Nucleus accumbens (tissue), 56 donors: Measurements from ENCODE around the gene APMAP.

ENCODE experiments used
- DNase-seq, 56 donors: peaks; one replicate each; lab custom pipeline; 2025; lab: John Stamatoyannopoulos, UW

Gene APMAP

DNA sequence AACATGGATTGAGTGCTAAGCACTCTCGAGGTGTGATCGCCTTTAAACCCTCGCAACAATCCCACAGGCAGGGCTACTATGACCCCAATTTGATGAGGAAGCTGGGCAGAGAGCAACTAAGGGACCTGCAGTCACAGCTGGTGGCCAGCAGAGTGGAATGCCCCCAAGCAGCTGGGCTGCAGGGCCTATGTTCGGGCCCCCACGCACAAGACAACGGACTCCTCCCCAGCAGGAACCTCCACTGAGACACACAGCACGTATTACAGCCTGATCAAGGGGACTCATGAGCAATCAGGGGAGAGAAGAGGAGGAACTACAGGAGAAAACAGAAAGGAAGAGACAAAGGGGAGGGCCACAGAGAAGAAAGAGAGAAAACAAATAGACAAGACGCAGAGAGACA lies 21.8 kb downstream of the APMAP start:
- no peak for DNase-seq

DNA sequence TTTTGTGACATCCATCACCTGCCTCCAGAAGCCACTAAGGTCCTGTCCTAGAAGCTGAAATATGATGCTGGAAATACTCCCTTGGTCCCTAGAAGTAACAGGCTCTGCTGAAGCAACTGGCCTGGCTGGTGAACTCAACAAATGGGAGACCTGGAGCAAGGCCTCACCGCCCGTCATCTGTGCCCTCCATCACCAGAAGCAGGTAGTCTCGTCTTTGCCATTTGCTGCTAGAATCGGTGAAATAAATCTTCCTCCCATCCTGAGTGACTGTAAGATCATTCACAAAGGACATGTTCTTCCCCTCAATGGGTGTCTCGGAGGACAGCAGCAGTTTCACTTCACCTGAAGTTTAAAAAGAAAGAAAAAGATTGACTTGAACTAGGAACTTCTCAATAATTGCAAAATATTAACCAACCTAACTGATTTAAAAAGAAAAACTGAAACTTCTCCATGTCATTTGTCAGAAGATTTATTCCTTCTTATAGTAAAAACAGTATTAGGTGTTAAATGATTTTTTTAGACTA lies 22.5 kb downstream of the APMAP start:
- no peak for DNase-seq

DNA sequence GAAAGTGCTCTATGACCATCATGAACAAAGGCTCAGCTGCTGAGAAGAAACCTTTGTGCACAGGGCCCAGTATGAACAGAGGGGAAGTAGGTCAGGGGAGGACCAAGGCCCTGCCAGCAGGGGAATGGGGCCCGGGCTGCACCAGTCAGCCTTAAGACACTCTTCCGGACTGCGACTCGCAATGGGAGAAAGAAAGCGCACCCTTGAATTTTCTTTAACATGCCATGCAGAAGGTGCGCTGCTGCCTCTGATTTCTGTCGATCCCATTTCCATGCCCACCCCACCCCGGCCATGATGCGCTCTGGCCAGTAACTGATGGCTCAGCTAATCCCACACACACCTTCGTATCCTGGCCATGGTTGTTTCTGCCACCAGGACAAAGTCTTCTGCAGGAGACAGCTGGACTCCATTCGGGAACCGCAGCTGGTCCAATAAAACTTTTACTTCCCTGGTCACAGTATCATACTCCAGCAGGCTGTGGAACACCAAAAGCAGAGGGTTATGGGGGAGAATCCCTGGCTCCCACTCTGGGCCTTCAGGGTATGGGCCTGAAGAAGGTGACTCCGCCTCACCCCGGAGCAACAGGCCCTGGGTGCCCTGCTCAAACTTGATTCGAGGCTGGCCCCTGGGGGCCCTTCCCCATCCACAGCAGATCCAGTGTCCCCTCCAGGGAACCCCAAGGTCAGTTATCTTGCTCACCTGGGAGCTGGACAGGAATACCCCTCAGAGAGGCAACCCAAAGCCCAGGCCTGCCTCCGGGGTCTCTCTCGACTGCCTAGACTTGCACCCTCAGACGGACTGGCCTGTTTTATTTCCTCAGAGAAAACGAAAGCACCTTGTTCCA lies 23.1 kb downstream of the APMAP start:
- DNase-seq, result no peak

DNA sequence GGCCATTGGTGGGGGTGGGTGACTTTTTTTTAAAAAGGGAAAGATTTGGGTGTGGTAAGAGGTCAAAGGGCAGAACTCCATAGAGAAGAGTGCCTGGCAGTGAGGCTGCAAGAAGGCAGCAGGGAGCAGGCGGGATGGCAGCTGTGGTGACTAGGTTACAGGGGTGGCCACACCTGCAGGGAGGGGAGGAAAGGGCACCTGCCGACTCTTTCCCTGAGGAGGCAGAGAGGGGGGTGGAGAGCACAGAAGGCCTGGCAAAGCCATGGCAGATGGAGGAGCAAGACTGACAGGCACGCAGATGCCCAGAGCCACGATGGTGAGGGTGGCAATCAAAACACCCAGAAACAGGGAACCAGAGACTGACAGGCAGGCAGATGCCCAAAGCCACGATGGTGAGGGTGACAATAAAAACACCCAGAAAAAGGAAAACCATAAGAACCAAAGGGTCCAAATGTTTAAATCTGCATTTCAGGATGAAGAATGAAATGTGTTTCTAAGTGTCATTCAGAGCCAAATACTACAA lies 24.2 kb downstream of the APMAP start:
- no peak for DNase-seq

DNA sequence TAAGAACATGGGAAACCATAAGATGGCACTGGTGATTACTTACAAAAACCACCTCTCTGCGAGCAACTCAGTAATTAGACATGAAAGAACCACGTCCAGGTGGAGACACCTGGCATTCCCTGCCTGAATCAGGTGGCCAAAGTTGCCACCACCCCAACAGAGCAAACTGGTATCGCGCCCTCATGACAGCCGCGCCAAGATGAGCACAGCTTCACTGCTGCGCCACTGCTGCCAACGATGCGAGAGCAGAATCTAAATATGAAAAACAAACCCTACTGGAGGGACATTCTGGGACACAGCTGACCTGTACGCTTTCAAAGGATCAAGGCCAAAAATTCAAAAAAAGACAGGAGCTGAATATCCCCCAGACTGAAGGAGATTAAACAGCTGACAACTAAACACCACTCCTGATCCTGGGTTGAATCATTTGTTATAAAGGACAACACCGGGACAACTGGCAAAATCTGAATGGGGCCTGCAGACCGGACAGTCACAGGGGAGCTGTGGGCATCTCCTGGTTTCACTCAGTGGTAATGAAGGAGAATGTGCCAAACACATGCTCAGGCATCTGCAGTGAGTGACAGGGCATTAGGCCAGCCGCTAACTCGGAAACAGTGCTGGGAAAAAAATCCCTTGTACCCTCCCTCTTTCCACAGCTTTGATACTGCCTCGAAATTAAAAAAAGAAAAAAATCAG lies 26.1 kb downstream of the APMAP start:
- DNase-seq, result no peak

DNA sequence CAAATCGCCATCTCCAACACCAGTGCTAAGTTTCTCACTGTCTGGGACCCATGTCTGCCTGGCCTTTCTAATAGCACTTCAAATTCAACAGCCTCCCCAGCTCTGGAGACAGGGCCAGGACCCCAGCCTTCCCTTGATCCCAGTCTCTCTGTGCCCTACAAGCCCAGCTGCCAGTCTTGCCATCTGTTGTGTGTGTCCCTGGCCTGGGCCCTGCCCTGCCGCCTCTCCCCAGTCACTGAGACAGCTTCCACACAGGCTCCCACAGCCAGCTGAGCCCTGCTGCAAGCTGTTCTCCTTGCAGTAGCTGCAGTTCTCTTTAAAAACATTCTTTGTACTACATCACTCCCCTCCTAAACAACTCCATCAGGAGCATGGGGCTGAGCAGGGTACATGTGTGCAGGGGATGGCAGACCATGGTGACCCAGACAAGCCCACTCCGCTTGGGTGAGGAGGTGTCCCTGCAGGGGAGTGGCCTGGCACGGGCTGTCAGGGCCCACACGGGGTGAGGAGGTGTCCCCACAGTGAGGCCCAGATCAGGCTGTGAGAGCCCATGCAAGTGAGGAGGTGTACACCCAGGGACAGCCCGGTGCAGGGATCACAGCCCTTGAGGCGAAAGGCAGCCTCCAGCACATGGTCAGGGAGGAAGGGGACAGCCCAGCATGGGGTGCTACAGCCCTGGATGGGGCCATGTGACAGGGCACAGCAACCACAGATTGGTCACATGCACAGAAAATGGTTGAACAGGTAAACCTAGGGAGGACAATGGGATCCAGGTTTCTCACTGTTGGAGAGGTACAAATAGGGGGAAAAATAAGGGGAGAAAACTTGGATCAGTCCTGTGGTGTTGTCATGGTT lies 27.3 kb downstream of the APMAP start:
- DNase-seq, result no peak

DNA sequence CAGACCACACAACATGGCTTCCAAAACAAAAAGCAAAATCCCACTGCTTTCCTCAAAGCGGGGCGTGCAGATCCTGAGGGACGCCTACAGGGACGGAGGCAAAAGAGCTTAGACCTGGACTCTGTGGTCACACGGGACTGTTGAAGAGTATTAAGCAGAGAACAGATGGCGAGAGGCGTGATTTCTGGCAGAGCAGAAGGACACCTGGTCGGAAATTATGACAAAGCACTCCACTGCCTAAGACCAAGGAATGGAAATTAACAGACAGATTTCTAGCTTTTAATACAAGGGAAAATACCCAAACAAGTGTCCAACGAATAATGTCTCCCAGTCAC lies 28.1 kb downstream of the APMAP start:
- DNase-seq, result no peak

DNA sequence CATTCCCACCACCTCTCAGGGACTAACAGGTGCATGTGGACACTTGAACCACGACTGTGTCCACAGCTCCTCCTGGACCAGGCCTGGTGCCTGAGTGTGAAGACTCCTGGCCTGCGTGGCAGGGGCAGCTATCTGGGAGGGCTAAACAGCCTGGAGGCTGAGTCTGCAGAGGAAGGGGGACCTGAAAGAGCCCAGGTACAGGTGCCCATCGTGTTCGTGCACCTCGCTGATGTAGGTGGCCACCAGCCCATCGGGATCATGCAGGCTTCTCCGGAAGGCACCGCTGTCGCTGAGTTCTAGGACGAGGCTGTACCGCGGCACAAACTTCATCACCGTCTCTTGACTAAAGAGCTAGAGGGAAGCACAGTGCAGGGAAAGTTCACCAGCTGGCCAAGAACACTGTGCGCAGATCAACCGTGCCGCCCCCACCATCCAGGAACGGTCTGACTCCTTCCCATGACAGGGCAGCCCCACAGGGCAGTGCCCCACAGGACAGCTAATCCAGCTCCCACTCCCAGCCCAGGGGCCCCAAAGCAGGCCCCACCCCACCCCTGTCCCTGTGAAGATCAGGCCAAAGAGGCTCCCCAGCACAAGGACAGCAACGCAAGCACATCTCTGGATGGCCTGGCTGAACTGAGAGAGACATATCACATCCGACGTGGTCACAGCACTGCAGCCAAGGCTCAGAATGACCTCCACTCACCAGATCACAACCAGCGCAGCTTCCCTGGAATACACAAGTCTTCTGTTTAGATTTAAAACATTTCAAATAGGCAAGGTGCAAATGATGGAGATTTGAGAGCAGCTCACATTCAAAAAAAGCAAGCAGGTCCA lies 28.7 kb downstream of the APMAP start:
- no peak for DNase-seq

DNA sequence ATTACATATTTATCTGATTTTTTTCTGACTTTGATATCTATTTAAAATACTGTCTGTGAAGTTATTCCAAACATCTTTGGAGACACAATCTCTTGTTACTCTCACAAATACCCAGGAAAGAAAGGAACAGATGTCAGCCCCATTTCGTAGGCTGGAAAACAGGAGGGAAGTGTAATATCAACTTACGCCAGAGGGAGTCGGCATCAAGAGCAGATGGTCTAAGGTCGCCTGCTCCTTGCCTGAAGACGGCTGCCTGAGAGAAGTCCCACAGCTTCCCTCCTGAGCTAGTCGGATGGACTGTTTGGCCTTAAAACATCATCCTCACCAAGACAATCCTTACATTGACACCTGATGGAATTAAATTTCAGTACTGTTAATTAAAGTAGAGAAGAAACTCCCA lies 30.0 kb downstream of the APMAP start:
- no peak for DNase-seq

DNA sequence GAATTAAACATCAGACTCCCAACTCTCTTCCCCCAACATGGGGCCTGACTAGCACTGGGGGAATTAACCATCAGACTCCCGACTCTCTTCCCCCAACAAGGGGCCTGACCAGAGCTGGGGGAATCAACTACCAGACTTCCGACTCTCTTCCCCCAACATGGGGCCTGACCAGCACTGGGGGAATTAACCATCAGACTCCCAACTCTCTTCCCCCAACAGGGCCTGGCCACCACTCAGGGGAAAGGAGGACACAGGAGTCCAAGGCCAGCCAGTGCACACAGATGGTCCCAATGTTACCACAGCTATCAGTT lies 30.4 kb downstream of the APMAP start:
- DNase-seq, result no peak

DNA sequence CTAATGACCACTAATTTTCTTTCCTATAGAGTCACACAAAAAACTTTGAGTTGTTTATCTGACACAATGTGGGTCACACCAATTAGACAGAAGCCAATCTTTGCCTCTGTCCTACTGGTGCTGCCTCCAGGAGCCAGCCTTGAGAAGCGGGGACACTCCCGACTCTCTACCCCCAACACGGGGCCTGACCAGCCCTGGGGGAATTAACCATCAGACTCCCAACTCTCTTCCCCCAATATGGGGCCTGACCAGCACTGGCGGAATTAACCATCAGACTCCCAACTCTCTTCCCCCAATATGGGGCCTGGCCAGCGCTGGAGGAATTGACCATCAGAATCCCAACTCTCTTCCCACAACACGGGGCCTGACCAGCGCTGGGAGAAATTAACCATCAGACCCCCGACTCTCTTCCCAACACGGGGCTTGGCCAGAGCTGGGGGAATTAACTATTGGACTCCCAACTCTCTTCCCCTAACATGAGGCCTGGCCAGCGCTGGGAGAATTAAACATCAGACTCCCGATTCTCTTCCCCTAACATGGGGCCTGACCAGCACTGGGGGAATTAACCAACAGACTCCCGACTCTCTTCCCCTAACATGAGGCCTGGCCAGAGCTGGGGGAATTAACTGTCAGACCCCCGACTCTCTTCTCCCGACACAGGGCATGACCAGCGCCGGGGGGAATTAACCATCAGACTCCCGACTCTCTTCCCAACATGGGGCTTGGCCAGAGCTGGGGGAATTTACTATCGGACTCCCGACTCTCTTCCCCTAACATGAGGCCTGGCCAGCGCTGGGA lies 31.0 kb downstream of the APMAP start:
- DNase-seq, result no peak

DNA sequence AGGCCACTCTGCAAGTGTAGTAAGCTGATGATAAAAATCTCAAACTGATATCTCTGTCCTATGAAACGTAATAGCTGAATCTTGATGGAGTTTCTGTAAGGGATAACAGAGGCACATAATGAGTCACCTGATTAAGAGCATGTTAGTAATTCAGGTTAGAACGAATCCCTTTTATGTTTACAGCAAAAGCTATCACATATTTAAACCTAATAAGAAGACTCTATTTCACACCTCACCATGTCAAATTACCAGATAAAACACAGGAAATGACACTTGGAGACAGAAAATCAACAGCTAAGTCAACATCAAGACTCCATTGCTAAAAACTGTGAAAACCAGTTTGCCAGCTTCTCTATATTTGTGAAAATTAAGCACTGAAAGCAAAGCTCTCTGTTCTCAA lies 31.7 kb downstream of the APMAP start:
- no peak for DNase-seq

DNA sequence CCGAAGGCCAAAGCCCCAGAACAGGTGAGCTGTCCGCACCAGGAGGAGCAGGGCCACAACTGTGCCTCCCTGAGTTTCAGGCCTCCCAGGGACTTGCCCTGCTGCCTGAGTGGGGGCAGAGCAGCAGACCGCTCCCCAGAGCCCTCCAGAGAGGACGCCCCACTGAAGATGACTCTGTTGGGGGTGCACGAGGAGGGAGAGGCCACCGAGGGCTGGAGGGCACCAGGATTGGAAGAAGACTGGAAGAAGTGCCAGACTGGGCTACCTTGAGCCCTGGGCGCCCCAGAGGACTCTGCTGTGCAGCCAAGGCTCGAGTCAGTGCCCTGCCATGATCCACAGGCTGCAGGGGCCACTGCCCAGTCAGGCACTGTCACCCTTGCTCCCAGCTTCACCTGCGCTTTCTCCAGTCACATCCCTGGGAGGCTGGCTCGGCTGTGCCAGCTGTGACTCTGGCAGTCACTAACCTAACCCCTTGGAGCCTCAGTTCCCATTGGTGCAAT lies 32.2 kb downstream of the APMAP start:
- DNase-seq, result no peak

DNA sequence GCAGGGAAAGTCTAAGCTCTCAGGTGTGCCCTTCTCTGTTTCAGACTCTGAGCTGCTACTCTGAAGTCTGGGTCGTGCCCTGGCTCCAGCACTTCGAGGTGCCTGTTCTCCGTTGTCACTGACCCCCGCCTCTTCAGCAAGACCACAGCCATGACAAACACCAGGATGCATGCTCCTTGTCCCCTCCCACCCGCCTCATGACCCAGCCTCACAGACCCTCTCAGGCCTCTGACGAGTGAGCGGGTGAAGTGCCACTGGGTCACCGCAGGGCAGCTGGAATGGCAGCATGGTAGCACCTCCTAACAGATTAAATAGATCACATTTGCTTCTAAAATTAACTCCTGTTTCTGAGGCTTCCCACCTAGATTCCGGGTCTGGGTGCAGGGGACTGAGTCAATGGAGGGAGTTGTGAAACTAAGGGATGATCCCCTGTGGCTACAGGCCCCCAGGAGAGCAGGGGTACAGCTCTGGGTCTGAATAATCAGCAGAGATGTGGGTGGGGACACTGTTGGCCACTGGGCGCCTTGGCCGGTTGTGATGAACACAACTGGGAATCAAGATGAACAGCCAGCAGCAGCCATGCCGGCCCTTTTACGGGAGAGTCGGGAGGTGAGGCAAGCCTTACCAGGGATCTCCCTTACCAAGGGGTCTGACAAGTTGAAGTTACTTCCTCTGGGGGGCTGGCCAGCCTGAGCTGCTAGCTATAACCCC lies 32.8 kb downstream of the APMAP start:
- DNase-seq, result no peak

DNA sequence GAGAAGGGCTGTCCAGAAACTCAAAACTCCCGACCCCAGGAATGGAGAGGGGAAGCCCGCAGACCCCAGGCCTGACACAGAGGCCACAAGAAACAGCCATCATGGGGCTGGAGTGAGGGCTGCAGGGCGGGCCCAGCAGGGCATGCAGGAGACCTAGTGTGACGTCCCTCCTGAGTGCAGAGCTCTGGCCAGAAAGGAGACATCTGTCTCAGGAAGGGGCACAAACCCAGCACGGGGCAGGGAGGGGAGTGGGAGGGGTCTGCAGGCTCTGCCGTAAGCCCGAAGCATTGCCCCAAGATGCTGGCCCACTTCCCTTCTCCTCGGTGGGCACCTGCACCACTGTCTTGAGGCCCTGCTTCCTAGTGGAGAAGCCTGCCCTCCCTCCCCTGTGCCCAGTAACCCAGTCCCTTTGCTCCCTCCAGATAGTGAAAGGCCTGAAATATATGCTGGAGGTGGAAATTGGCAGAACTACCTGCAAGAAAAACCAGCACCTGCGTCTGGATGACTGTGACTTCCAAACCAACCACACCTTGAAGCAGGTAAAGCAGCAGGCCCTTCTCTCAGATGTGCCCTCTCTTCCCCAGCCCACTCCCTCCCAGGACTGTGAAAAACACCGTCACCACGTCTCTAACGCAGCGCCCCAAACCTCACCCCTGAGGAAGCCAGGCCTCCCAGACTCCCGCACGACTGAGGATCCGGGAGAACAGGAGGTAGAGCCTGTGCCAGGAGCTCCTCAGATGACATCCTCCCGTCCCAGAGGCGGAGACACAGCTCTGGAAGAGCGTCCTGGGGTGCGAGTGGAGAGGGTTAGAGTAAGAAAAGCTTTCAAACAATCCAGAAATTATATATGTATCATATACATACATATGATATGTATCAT lies 33.8 kb downstream of the APMAP start:
- DNase-seq, result no peak

DNA sequence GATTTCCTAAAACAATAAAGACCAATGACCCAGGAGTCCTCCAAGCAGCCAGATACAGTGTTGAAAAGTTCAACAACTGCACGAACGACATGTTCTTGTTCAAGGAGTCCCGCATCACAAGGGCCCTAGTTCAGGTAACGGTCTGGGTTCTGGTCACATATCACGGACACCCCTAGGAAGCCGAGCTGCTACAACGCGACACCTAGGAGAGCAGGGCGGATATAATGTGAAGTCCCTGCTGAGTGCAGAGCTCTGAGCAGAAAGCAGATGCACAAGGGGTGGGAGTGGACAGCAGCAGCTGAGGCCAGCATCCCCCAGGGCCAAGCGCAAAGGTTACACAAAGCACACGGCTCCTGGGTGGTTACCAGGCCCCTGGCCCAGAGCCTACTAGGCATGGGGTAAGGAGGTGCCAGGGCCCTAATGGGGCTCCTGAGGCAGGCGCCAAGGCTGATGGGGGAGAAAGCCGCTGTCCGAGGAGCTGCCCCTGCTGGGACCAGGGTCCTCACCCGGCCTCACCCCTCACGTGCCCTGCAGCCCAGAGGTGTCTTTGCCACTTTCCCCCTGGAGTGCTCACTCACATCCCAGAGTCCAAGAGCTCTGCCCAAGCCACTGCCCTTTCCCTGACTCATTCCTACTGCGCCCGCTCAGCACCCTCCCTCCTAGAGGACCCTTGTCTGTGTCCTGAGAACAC lies 35.1 kb downstream of the APMAP start:
- DNase-seq, result no peak
